Mammary epithelial cell (primary cell): Measurements from ENCODE around the gene PHKA2.

Experiments used
- CTCF ChIP-seq, 2 donors: IDR thresholded peaks in 1 of 2; conservative IDR thresholded peaks in 1 of 2; 2 replicates each; pipeline ENCODE4 v1.5.1; 2011 to 2012; ENCODE audit warnings: inconsistent platforms in 2 of 2, low read length in 2 of 2, mild to moderate bottlenecking in 2 of 2, control low read depth in 1 of 2, low read depth in 1 of 2; ENCODE audit not compliant: insufficient read depth in 1 of 2; ENCODE audit errors: extremely low read depth in 1 of 2
- EZH2 ChIP-seq: IDR thresholded peaks from 2 replicates; pipeline ENCODE4 v1.6.1; 2012; ENCODE audit warnings: low read length, inconsistent platforms, borderline replicate concordance

GRCh38 chrX:18966624-18967023, 17.3 kb downstream of the PHKA2 start:
- TF ChIP-seq CTCF (conservative IDR thresholded peaks at IDR 0.05 in 1 of 2, IDR thresholded peaks at IDR 0.05 in 1 of 2; ENCODE audit: extremely low read depth in 1 of 2, insufficient read depth in 1 of 2, low read depth in 1 of 2, low read length in 2 of 2): no peak
- TF ChIP-seq EZH2: no peak
